Measurements from ENCODE around the gene GADD45B. TPM values are rescaled to one million over a fixed set of nuclear protein-coding genes. Genes with fewer than 3 reads are reported as not detected.
A peak's percentile ranks its signal among the peaks of the same experiment; 100 is the strongest.

The GADD45B gene
- polyA plus RNA-seq, 3 donors = 67.4 to 505 (median 76.2) TPM

GRCh38 chr19:2495130-2495641 is 19.3 kb downstream of the GADD45B start:
- no peaks in the 10 kb centered on the region for H3K36me3 ChIP-seq (replicated peaks in 1 of 2; ENCODE audit: control insufficient read depth in 1 of 2, insufficient read depth in 2 of 2, low read length in 2 of 2)
- no peaks in the 10 kb centered on the region for H3K9me3 ChIP-seq (replicated peaks in 1 of 2; ENCODE audit: control insufficient read depth in 1 of 2, insufficient read depth in 1 of 2, low read length in 2 of 2)
- H4K20me1 ChIP-seq (ENCODE audit: insufficient read depth, low read length) = no peaks in the 10 kb centered on the region
- Mint-ChIP-seq H3K9me3 (peaks cover 0 to 6% (median 1%) of the 10 kb centered on the region in 7 donors), H3K27me3 (ENCODE audit: low read depth in 3 of 3) (peaks cover 40 to 48% (median 42%) of the 10 kb centered on the region in 3 donors), H3K4me1 (peaks cover 29% of the 10 kb centered on the region), H3K27ac (peak overlapping the region in 6 of 7 donors; percentile 18 to 84 (median 60)), H3K36me3 (peaks cover 0 to 9% of the 10 kb centered on the region in 2 donors), H3K4me3 (peak overlapping the region; percentile 75 to 85)
- peak overlapping the region; percentile 99 for H3K4me2 ChIP-seq (replicated peaks; ENCODE audit: extremely low read depth, low read length, poor library complexity, severe bottlenecking)
- no peak for TF ChIP-seq CTCF (IDR thresholded peaks at IDR 0.05)
- intact Hi-C loops (cut with micrococcal nuclease) = loop anchor here (2.0 kb wide), 1 partner anchor 16 kb away; no protein-coding TSS in a partner anchor
- peak overlapping the region; percentile 72 for H3K9ac ChIP-seq (ENCODE audit: insufficient read depth, low read length, poor library complexity, severe bottlenecking)
- peak overlapping the region; percentile 58 to 89 (median 84) for H3K4me3 ChIP-seq (replicated peaks in 1 of 3; ENCODE audit: low read depth in 2 of 3, low read length in 3 of 3)
- H3K4me1 ChIP-seq (ENCODE audit: control insufficient read depth in 1 of 2, insufficient read depth in 2 of 2, low read length in 2 of 2) = peaks cover 21 to 49% of the 10 kb centered on the region in 2 donors
- peaks cover 0 to 37% of the 10 kb centered on the region in 2 donors for H3K27me3 ChIP-seq (ENCODE audit: control insufficient read depth in 2 of 2, insufficient read depth in 2 of 2, low read length in 2 of 2)
- WGBS (ENCODE audit: insufficient coverage) = 1% methylated on average over 19 of the region's 26 CpGs
- DNase-seq = peak; percentile 59 to 66 (median 64)
- H3K79me2 ChIP-seq (ENCODE audit: insufficient read depth, low read length) = no peaks in the 10 kb centered on the region
- peak overlapping the region; percentile 59 to 79 for H3K27ac ChIP-seq (ENCODE audit: low read depth in 1 of 2, low read length in 2 of 2)
- peak overlapping the region; percentile 71 for H2AFZ ChIP-seq (ENCODE audit: insufficient read depth, low read depth, low read length, poor library complexity, severe bottlenecking)

GRCh38 chr19:2495651-2496316 is 19.9 kb downstream of the GADD45B start:
- Histone ChIP-seq H3K27ac (ENCODE audit: low read depth in 1 of 2, low read length in 2 of 2) (peak overlapping the region in 1 of 2 donors; percentile 79), H3K79me2 (ENCODE audit: insufficient read depth, low read length) (no peaks in the 10 kb centered on the region), H4K20me1 (ENCODE audit: insufficient read depth, low read length) (no peaks in the 10 kb centered on the region), H2AFZ (ENCODE audit: insufficient read depth, low read depth, low read length, poor library complexity, severe bottlenecking) (peak overlapping the region; percentile 71), H3K4me2 (replicated peaks; ENCODE audit: extremely low read depth, low read length, poor library complexity, severe bottlenecking) (peak overlapping the region; percentile 99), H3K4me3 (replicated peaks in 1 of 3; ENCODE audit: low read depth in 2 of 3, low read length in 3 of 3) (peak overlapping the region in 1 of 3 experiments; percentile 89), H3K9me3 (replicated peaks in 1 of 2; ENCODE audit: control insufficient read depth in 1 of 2, insufficient read depth in 1 of 2, low read length in 2 of 2) (no peaks in the 10 kb centered on the region), H3K27me3 (ENCODE audit: control insufficient read depth in 2 of 2, insufficient read depth in 2 of 2, low read length in 2 of 2) (peaks cover 0 to 32% of the 10 kb centered on the region in 2 donors), H3K36me3 (replicated peaks in 1 of 2; ENCODE audit: control insufficient read depth in 1 of 2, insufficient read depth in 2 of 2, low read length in 2 of 2) (no peaks in the 10 kb centered on the region), H3K9ac (ENCODE audit: insufficient read depth, low read length, poor library complexity, severe bottlenecking) (peak overlapping the region; percentile 72), H3K4me1 (ENCODE audit: control insufficient read depth in 1 of 2, insufficient read depth in 2 of 2, low read length in 2 of 2) (peaks cover 21 to 48% of the 10 kb centered on the region in 2 donors)
- Mint-ChIP-seq H3K9me3 (peaks cover 0 to 6% (median under 1%) of the 10 kb centered on the region in 7 donors), H3K4me3 (peak overlapping the region; percentile 31 to 35), H3K36me3 (peaks cover 0 to 9% of the 10 kb centered on the region in 2 donors), H3K27ac (peak overlapping the region in 5 of 7 donors; percentile 54 to 81 (median 58)), H3K27me3 (ENCODE audit: low read depth in 3 of 3) (peaks cover 35 to 45% (median 36%) of the 10 kb centered on the region in 3 donors), H3K4me1 (peaks cover 29% of the 10 kb centered on the region)
- intact Hi-C loops (cut with micrococcal nuclease) = loop anchor here (2.0 kb wide), 1 partner anchor 17 kb away; no protein-coding TSS in a partner anchor
- TF ChIP-seq CTCF (IDR thresholded peaks at IDR 0.05) = no peak
- DNase-seq = no peak
- 71% methylated on average over 5 of the region's 16 CpGs for WGBS (ENCODE audit: insufficient coverage)

Measured in CD14-positive monocyte (primary cell).